Measurements from ENCODE around the gene BCAT1.

Gene BCAT1

DNA sequence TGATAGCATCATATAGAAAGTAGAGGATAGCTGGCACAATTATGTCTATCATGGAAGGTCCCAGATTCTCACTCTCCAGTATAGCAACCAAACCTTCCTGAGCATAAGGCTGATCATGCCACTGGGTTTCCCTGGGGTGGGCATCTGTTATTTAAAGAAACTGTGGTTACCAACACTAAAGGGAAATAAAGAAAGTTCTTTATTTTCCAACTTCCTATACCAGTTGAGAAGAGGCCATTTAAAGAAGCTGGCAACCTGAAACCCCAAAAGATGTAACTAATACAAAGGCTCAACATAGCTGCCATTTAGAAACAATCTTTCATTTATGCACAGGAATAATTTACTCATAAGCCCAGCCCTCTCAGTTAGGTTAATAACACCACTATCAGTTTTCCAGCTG lies 3.1 kb downstream of the BCAT1 start:
- Histone ChIP-seq H3K4me2 (ENCODE audit: low read depth, low read length, poor library complexity, severe bottlenecking) (peak overlapping the region; percentile 92), H3K79me2 (ENCODE audit: insufficient read depth, low read length) (peaks cover 69% of the 10 kb centered on the region), H3F3A (ENCODE audit: insufficient read depth) (peaks cover 29% of the 10 kb centered on the region), H4K20me1 (ENCODE audit: low read depth, low read length) (no peaks in the 10 kb centered on the region), H3K27me3 (ENCODE audit: low read length) (no peaks in the 10 kb centered on the region), H3K9me2 (replicated peaks; ENCODE audit: insufficient read depth, low read length) (no peaks in the 10 kb centered on the region), H3K36me3 (ENCODE audit: low read length) (no peaks in the 10 kb centered on the region), H3K27ac (ENCODE audit: low read depth, low read length) (no peak overlapping the region), H3K4me3 (ENCODE audit: insufficient read depth, low read length, poor library complexity, severe bottlenecking) (no peak overlapping the region), H3K9me3 (ENCODE audit: insufficient read depth, low read length) (no peaks in the 10 kb centered on the region), H2AFZ (ENCODE audit: low read depth, low read length, severe bottlenecking) (no peak overlapping the region), H3K9ac (ENCODE audit: low read length) (no peak overlapping the region)
- TF ChIP-seq, protein P1, sequence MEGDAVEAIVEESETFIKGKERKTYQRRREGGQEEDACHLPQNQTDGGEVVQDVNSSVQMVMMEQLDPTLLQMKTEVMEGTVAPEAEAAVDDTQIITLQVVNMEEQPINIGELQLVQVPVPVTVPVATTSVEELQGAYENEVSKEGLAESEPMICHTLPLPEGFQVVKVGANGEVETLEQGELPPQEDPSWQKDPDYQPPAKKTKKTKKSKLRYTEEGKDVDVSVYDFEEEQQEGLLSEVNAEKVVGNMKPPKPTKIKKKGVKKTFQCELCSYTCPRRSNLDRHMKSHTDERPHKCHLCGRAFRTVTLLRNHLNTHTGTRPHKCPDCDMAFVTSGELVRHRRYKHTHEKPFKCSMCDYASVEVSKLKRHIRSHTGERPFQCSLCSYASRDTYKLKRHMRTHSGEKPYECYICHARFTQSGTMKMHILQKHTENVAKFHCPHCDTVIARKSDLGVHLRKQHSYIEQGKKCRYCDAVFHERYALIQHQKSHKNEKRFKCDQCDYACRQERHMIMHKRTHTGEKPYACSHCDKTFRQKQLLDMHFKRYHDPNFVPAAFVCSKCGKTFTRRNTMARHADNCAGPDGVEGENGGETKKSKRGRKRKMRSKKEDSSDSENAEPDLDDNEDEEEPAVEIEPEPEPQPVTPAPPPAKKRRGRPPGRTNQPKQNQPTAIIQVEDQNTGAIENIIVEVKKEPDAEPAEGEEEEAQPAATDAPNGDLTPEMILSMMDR (IDR thresholded peaks at IDR 0.05; ENCODE audit: insufficient read depth, low read length, poor library complexity, severe bottlenecking) = no peak
- TF ChIP-seq EZH2phosphoT487 (conservative IDR thresholded peaks at IDR 0.05; ENCODE audit: low read length) = no peak

DNA sequence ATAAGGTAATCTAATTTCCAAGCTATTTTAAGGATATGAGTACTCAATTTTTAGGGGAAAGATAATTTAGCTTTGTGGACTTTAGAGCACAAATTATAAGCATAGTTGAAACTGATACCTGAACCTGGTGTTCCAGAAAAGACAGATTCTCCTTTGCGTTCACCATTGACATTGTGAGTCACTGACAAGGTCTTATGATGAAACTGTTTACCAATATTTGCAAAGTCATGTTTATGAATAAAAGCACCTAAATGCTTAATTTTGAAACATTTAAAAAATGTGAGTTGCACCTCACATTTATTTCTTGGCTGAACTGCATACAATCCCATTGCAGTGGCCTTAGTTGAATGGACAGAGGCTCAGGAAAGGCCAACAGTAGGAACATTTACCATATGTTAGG lies 3.9 kb downstream of the BCAT1 start:
- H3K9me3 ChIP-seq (ENCODE audit: insufficient read depth, low read length) = no peaks in the 10 kb centered on the region
- peaks cover 23% of the 10 kb centered on the region for H3F3A ChIP-seq (ENCODE audit: insufficient read depth)
- no peak overlapping the region for H3K4me3 ChIP-seq (ENCODE audit: insufficient read depth, low read length, poor library complexity, severe bottlenecking)
- TF ChIP-seq, protein P1 (IDR thresholded peaks at IDR 0.05; ENCODE audit: insufficient read depth, low read length, poor library complexity, severe bottlenecking) = no peak
- no peak for TF ChIP-seq EZH2phosphoT487 (conservative IDR thresholded peaks at IDR 0.05; ENCODE audit: low read length)
- no peaks in the 10 kb centered on the region for H3K36me3 ChIP-seq (ENCODE audit: low read length)
- H3K27ac ChIP-seq (ENCODE audit: low read depth, low read length) = no peak overlapping the region
- no peaks in the 10 kb centered on the region for H3K27me3 ChIP-seq (ENCODE audit: low read length)
- peaks cover 75% of the 10 kb centered on the region for H3K79me2 ChIP-seq (ENCODE audit: insufficient read depth, low read length)
- no peaks in the 10 kb centered on the region for H3K9me2 ChIP-seq (replicated peaks; ENCODE audit: insufficient read depth, low read length)
- H4K20me1 ChIP-seq (ENCODE audit: low read depth, low read length) = no peaks in the 10 kb centered on the region
- H3K4me2 ChIP-seq (ENCODE audit: low read depth, low read length, poor library complexity, severe bottlenecking) = no peak overlapping the region
- no peak overlapping the region for H3K9ac ChIP-seq (ENCODE audit: low read length)
- H2AFZ ChIP-seq (ENCODE audit: low read depth, low read length, severe bottlenecking) = no peak overlapping the region

DNA sequence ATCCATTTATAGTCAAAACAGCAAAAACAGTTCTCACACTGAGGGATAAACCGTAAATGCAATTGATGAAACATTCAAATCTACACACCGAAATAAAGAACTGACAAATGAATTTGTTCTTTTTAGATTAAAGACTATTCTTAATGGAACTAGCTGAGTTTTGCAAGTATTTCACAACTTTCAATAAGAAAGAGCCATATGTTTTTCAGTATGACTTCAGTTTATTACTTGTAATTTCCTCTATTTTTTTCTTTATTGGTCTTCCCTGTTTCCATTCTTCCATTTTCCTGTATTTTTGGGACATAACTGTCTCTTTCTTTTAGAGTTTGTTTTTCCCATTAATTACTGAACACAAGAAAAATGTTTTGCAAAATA lies 4.3 kb downstream of the BCAT1 start:
- Histone ChIP-seq H3K4me2 (ENCODE audit: low read depth, low read length, poor library complexity, severe bottlenecking) (no peak overlapping the region), H2AFZ (ENCODE audit: low read depth, low read length, severe bottlenecking) (no peak overlapping the region), H3K4me3 (ENCODE audit: insufficient read depth, low read length, poor library complexity, severe bottlenecking) (no peak overlapping the region), H3K27ac (ENCODE audit: low read depth, low read length) (no peak overlapping the region), H3K9ac (ENCODE audit: low read length) (no peak overlapping the region), H3K9me3 (ENCODE audit: insufficient read depth, low read length) (no peaks in the 10 kb centered on the region), H3K36me3 (ENCODE audit: low read length) (no peaks in the 10 kb centered on the region), H3K9me2 (replicated peaks; ENCODE audit: insufficient read depth, low read length) (no peaks in the 10 kb centered on the region), H4K20me1 (ENCODE audit: low read depth, low read length) (no peaks in the 10 kb centered on the region), H3F3A (ENCODE audit: insufficient read depth) (peaks cover 19% of the 10 kb centered on the region), H3K27me3 (ENCODE audit: low read length) (no peaks in the 10 kb centered on the region), H3K79me2 (ENCODE audit: insufficient read depth, low read length) (peaks cover 80% of the 10 kb centered on the region)
- TF ChIP-seq EZH2phosphoT487 (conservative IDR thresholded peaks at IDR 0.05; ENCODE audit: low read length) = no peak
- TF ChIP-seq, protein P1 (IDR thresholded peaks at IDR 0.05; ENCODE audit: insufficient read depth, low read length, poor library complexity, severe bottlenecking) = no peak

Measured in SU-DHL-6 (cell line).